ENCODE measurements around the gene TLCD5.

Gene TLCD5

GRCh38 chr11:120307476-120307875, 17.6 kb upstream of the TLCD5 start:
- no peak for DNase-seq

GRCh38 chr11:120308081-120308480, 17.0 kb upstream of the TLCD5 start:
- no peak for DNase-seq

GRCh38 chr11:120310870-120311269, 14.2 kb upstream of the TLCD5 start:
- no peak for DNase-seq

GRCh38 chr11:120314861-120315260, 10.2 kb upstream of the TLCD5 start:
- DNase-seq = no peak

GRCh38 chr11:120316880-120317688, 8.0 kb upstream of the TLCD5 start:
- DNase-seq = no peak

GRCh38 chr11:120317689-120318480, 7.2 kb upstream of the TLCD5 start:
- no peak for DNase-seq

GRCh38 chr11:120318906-120319305, 6.2 kb upstream of the TLCD5 start:
- DNase-seq = no peak

- DNase-seq = no peak
Measured at GRCh38 chr11:120326228-120326627, 1.1 kb downstream of the TLCD5 start.

GRCh38 chr11:120326845-120327281, 1.8 kb downstream of the TLCD5 start:
- peak in 1 of 51 donors; percentile 17 for DNase-seq

GRCh38 chr11:120327311-120327710, 2.2 kb downstream of the TLCD5 start:
- DNase-seq = no peak

GRCh38 chr11:120329556-120329955, 4.5 kb downstream of the TLCD5 start:
- no peak for DNase-seq

- no peak for DNase-seq
Measured at GRCh38 chr11:120330045-120330444, 4.9 kb downstream of the TLCD5 start.

- DNase-seq = no peak
Measured at GRCh38 chr11:120331301-120331996, 6.3 kb downstream of the TLCD5 start.

- peak in 1 of 51 donors; percentile 31 for DNase-seq
Measured at GRCh38 chr11:120332822-120333716, 8.0 kb downstream of the TLCD5 start.

- DNase-seq = no peak
Measured at GRCh38 chr11:120333801-120334200, 8.7 kb downstream of the TLCD5 start.

GRCh38 chr11:120334332-120334731, 9.2 kb downstream of the TLCD5 start:
- no peak for DNase-seq

GRCh38 chr11:120334894-120335462, 9.9 kb downstream of the TLCD5 start:
- peak in 24 of 51 donors; percentile 7 to 88 (median 36) for DNase-seq

GRCh38 chr11:120335556-120335907, 10.4 kb downstream of the TLCD5 start:
- DNase-seq = peak in 2 of 51 donors; percentile 51 to 56

- peak in 50 of 51 donors; percentile 47 to 95 (median 88) for DNase-seq
Measured at GRCh38 chr11:120335908-120336640, 11.0 kb downstream of the TLCD5 start, which contains the start of gene ARHGEF12. Gene ARHGEF12, plus strand, starts transcription at chr11:120336413. Its CDS starts 831 bp downstream, at chr11:120337244.
